Germinal center (tissue), 1 donor: ENCODE results near the gene PSMD4.
"Not testable (repeated sequence)": the region's sequence is repeated elsewhere in the genome, so short reads cannot be mapped to it uniquely, and the experiment has no call there.

Experiments
- DNase-seq: peaks from one replicate; pipeline ENCODE4 v3.0.0; 2012; ENCODE audit warnings: mixed read lengths, low spot score

The PSMD4 gene

GRCh38 chr1:151254217-151255213, at the start of gene PSMD4:
TSS of gene PSMD4 (plus strand) at chr1:151254734. CDS start at chr1:151254783, 49 bp downstream.
- DNase-seq: peak; percentile 99

- DNase-seq: not testable (repeated sequence)
Observed at GRCh38 chr1:151205381-151205965, 49.1 kb upstream of the PSMD4 start.

- no peak for DNase-seq
Observed at GRCh38 chr1:151210830-151211229, 43.7 kb upstream of the PSMD4 start.

DNA sequence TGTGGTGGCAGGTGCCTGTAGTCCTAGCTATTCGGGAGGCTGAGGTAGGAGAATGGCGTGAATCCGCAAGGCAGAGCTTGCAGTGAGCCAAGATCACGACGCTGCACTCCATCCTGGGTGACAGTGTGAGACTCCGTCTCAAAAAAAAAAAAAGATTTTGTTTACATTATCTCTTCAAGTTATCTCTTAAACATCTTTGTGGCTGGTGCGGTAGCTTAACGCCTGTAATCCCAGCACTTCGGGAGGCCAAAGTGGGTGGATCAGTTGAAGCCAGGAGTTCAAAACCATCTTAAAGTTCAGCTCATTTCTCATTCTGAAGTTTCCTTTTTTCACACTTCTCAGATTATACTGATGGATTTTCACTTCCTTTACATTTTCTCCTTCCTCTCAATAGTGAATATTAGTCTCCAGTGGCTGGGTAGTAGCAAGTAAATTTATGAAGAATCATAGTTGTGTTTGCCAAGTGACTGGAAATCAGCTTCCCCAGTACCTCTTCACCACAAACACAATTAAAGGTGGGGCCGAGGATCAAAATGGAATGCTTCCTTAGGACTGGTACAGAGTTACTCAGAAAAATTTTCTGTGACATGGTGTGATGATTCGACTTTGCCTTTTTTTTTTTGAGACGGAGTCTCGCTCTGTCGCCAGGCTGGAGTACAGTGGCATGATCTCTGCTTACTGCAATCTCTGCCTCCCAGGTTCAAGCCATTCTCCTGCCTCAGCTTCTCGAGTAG, 42.4 kb upstream of the PSMD4 start:
- DNase-seq: no peak

DNA sequence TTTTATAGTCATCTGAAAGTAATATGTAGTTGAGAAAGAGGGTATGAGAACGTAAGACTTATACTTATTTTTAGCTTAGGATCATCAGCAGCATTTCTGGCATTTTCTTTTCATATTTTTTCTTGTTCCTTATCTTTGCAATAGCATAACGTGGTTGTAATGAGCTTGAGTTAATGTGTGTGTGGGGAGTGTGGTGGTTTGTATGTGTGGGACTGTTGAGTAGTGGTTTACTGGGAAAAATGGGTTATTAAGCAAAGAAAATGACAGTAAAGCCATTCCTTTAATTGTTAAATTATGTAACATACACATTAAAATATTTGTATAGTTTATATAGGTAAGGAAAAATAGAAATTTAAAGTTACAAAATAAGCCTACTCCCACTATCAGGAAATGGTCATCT, 41.0 kb upstream of the PSMD4 start:
- no peak for DNase-seq

GRCh38 chr1:151221616-151222015, 32.9 kb upstream of the PSMD4 start:
- no peak for DNase-seq

DNA sequence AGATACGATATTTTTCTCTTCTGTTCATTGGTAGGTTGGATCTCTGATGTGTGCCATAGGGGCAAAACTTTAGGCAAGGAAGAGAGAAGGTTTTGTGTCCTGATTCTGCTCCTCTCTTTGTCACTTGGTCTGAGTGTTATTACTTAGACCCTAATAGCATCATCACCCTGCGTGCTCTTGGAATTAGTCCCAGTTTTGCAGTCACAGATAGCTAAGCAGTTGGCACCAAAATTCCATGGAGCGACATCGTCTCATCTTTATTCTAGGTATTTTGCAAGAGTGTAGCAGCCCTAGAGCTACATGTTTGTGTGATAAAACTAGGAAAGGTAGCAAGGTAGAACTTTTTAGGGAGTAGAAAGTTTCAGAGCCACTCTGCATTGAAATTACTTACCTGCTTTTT, 32.4 kb upstream of the PSMD4 start:
- no peak for DNase-seq

- no peak for DNase-seq
Observed at GRCh38 chr1:151235235-151235634, 19.3 kb upstream of the PSMD4 start.

- DNase-seq: peak; percentile 19
Observed at GRCh38 chr1:151237678-151238466, 16.7 kb upstream of the PSMD4 start.

DNA sequence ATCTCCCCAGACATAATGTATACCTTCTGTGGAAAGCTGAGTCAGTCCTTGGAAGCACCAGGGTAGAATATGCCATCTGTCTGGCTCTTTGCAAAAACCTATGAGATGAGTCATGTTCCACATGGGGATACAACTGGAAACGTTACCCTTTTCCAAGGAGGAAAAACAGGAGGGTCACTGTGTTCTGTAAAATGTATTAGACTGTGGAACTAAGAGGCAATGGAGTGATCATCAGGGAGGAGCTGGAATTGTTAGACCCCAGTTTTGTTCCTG, 16.1 kb upstream of the PSMD4 start:
- no peak for DNase-seq

GRCh38 chr1:151242442-151242841, 12.1 kb upstream of the PSMD4 start:
- no peak for DNase-seq

DNA sequence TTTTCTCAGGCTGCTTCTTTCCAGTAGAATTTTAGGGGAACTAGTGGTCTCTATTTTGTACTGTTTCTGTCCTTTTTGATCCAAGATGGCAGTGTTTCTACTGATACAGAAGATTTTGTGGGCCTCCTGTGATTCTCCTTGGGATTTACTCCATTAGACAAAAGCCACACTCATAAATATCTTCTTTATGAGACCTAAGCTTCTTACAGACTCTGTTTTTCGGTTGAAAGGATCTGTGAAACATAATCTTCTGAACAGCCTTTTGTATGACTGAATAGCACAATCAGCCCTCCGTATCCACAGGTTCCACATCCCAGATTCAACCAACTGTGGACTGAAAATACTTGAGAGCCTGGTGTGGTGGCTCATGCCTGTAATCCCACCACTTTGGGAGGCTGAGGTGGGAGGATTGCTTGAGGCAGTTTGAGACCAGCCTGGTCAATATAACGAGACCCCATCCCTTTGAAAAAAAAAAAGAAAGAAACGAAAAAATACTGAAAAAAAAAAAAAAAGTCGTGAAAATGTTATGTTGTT, 10.8 kb upstream of the PSMD4 start:
- no peak for DNase-seq

DNA sequence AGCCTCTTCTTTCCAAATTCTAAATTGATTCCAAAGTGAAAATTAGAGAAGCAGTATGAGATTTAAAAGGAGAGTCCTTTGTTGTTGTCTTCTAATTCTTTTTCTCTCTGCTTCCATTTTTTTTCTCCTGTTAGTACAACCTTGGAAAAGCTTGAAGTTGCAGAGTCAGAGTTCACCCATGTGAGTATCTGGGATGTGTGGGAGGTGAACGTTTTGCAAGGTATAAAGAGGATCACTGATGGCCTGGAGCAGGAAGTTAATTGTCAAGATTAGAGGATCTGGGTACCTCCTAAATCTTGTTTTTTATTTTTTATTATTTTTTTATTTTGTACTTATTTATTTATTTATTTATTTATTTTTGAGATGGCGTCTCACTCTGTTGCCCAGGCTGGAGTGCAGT, 7.7 kb upstream of the PSMD4 start:
- no peak for DNase-seq

GRCh38 chr1:151251656-151252470, 2.7 kb upstream of the PSMD4 start:
- peak; percentile 80 for DNase-seq

DNA sequence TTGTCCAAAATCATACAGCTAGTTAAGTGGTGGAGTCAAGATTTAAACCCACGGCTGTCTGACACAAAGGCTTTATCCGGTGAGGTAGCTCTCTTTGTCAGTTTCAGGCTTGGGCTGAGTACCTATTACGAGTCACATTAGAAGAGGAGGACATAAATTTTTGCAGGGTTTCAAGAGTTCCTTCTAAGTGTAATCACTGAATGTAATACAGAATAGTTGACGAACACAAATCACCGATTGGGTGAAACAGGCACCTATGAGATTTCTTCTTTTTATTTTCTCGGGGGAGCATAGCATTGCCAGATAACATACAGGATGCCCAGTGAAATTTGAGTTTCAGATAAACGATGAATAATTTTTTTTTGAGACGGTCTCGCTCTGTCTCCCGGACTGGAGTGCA, 847 bp downstream of the PSMD4 start:
- peak; percentile 16 for DNase-seq

DNA sequence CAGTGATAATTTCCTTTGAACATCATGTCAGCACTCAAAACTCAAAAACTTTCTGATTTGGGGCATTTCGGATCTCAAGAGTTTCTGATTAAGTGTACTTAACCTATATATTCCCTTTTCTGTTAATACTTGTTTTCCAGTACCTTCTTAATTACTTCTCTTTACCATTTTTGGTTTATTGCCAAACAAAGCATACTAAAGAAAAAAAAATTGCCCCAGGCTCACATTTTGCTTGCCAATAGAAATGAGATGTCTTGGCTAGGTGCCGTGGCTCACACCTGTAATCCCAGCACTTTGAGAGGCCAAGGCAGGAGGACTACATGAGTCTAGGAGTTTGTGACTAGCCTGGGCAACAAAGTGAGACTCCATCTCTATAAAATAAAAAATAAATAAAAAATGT, 4.8 kb downstream of the PSMD4 start:
- no peak for DNase-seq

DNA sequence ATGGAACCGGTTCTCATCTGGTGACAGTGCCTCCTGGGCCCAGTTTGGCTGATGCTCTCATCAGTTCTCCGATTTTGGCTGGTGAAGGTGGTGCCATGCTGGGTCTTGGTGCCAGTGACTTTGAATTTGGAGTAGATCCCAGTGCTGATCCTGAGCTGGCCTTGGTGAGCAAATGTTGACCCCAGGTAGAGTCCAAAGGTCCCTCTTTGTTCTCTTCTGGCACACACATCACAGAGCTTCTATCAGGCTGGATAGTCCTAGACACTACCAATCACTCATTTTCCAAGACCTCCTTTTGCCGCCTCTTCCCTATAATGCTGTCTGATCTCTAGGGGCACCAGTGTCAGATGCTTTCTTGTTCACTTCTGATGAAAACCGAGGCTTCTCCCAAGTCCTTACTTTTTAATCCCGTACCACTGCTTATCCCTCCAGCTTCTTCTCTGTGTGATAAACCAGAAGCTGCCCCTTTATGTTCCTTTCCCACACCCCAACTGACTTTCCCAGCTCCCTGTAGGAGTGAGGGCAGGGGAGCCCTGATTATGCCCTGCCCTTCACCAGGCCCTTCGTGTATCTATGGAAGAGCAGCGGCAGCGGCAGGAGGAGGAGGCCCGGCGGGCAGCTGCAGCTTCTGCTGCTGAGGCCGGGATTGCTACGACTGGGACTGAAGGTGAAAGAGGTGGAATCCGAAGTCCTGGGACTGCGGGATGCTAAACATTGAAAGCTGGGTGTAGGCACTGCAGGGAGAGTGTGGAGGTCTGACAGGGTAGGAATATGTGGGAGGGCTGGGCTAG, 11.1 kb downstream of the PSMD4 start:
- DNase-seq: no peak

GRCh38 chr1:151266315-151266714, 11.8 kb downstream of the PSMD4 start:
- no peak for DNase-seq

- DNase-seq: no peak
Observed at GRCh38 chr1:151266821-151267220, 12.3 kb downstream of the PSMD4 start.

DNA sequence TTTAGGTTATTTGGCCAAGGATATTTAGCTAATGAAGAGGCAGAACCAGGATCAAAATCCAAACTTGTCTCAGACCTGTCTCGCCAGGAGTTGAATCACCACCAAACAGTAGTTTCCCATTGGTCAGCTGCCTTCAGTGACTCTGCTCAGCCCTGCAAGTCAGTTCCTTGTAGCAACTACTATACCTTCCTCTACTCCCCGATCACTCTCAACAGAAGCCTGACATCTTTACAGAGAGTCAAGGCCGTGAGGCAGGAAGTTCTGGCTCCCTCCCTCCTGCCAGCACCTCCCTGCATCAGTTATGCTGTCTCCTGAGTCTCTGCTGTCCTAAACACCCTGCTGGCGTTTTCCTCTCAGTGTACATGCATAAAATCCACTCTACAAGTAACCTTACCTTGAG, 13.2 kb downstream of the PSMD4 start:
- DNase-seq: no peak
